ENCODE measurements around the gene SLC12A7.

SLC12A7 gene

DNA sequence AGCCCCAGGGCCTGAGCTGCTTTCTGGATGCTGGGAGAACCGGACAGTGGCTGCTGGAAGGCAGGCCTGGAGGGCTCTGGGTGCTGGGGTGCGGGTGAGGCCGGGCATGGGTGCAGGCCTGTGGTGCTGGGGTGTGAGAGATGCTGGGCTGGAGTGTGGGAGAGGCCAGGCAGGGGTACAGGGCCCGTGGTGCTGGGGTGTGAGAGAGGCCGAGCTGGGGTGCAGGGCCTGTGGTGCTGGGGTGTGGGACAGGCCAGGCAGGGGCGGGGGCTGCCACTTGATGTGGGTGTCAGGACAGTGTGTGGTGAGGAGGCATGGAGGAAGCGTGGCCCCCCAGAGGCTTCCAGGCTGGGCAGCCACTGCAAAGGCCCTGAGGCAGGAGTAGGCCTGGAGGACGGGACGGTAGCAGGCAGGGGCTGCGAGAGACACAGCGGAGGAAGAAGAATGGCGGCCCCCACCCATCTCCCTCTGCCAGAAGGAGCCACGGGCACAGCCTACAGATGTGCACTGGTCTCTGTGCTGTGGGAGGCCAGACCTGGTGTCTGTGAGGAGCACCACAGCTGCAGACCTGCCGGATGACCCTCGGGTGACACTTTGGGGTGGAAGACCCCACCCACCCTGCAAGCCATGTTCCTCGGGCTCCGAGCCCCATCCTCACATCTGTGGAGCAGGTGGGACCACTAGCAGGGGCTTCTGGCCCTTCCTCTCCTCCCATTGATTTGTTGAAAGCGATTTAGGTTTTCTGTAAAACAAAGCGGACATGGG, 94.0 kb downstream of the SLC12A7 start:
- no peaks in the 10 kb centered on the region for H3K9me3 ChIP-seq (ENCODE audit: control insufficient read depth, low read length)
- peaks cover 5% of the 10 kb centered on the region for H3K4me1 ChIP-seq (ENCODE audit: control insufficient read depth, insufficient read depth, low read length)
- no peaks in the 10 kb centered on the region for H3K36me3 ChIP-seq (ENCODE audit: control insufficient read depth, insufficient read depth, low read length)
- no peaks in the 10 kb centered on the region for H3K27me3 ChIP-seq (ENCODE audit: control insufficient read depth, insufficient read depth, low read length, poor library complexity, severe bottlenecking)
- 95% methylated on average over 19 of the region's 19 CpGs for WGBS, 2 experiments
- no peak overlapping the region for H3K4me3 ChIP-seq (ENCODE audit: insufficient read depth, low read depth, low read length)
- no peak overlapping the region for H3K27ac ChIP-seq (ENCODE audit: insufficient read depth, low read depth, low read length, poor library complexity, severe bottlenecking)

DNA sequence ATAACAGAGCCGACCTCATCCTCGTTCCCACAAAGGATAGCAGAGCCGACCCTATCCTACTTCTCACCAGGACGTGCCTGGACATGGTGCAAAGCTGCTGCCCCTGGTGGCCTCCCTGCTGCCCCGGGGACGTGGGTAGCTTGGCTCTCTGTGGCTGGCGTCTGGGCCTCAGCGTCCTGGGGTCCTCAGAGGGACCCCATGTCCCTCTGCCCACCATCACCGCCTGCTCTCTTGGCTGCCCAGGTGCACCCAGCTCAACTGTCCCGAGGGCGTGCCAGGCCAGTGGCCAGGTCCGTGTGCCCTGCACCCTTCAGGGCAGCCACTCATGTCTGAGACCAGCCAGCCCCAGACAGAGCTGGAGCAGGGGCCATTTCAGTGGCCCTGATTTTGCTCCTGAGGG, 94.8 kb downstream of the SLC12A7 start:
- WGBS, 2 experiments = 81% methylated on average over 12 of the region's 12 CpGs
- no peaks in the 10 kb centered on the region for H3K27me3 ChIP-seq (ENCODE audit: control insufficient read depth, insufficient read depth, low read length, poor library complexity, severe bottlenecking)
- H3K4me3 ChIP-seq (ENCODE audit: insufficient read depth, low read depth, low read length) = no peak overlapping the region
- H3K27ac ChIP-seq (ENCODE audit: insufficient read depth, low read depth, low read length, poor library complexity, severe bottlenecking) = no peak overlapping the region
- peaks cover 5% of the 10 kb centered on the region for H3K4me1 ChIP-seq (ENCODE audit: control insufficient read depth, insufficient read depth, low read length)
- no peaks in the 10 kb centered on the region for H3K9me3 ChIP-seq (ENCODE audit: control insufficient read depth, low read length)
- no peaks in the 10 kb centered on the region for H3K36me3 ChIP-seq (ENCODE audit: control insufficient read depth, insufficient read depth, low read length)

- H3K4me1 ChIP-seq (ENCODE audit: control insufficient read depth, insufficient read depth, low read length) = peaks cover 5% of the 10 kb centered on the region
- no peaks in the 10 kb centered on the region for H3K9me3 ChIP-seq (ENCODE audit: control insufficient read depth, low read length)
- H3K27me3 ChIP-seq (ENCODE audit: control insufficient read depth, insufficient read depth, low read length, poor library complexity, severe bottlenecking) = no peaks in the 10 kb centered on the region
- no peak overlapping the region for H3K4me3 ChIP-seq (ENCODE audit: insufficient read depth, low read depth, low read length)
- H3K27ac ChIP-seq (ENCODE audit: insufficient read depth, low read depth, low read length, poor library complexity, severe bottlenecking) = no peak overlapping the region
- WGBS, 2 experiments = 90 to 92% methylated on average over 16 of the region's 16 CpGs
- H3K36me3 ChIP-seq (ENCODE audit: control insufficient read depth, insufficient read depth, low read length) = no peaks in the 10 kb centered on the region
Observed at GRCh38 chr5:1016476-1016875, 95.4 kb downstream of the SLC12A7 start.

- H3K9me3 ChIP-seq (ENCODE audit: control insufficient read depth, low read length) = no peaks in the 10 kb centered on the region
- no peaks in the 10 kb centered on the region for H3K36me3 ChIP-seq (ENCODE audit: control insufficient read depth, insufficient read depth, low read length)
- 94 to 96% methylated on average over 19 of the region's 19 CpGs for WGBS, 2 experiments
- peaks cover 5% of the 10 kb centered on the region for H3K4me1 ChIP-seq (ENCODE audit: control insufficient read depth, insufficient read depth, low read length)
- H3K4me3 ChIP-seq (ENCODE audit: insufficient read depth, low read depth, low read length) = no peak overlapping the region
- H3K27ac ChIP-seq (ENCODE audit: insufficient read depth, low read depth, low read length, poor library complexity, severe bottlenecking) = no peak overlapping the region
- H3K27me3 ChIP-seq (ENCODE audit: control insufficient read depth, insufficient read depth, low read length, poor library complexity, severe bottlenecking) = no peaks in the 10 kb centered on the region
Observed at GRCh38 chr5:1016036-1016435, 95.8 kb downstream of the SLC12A7 start.

DNA sequence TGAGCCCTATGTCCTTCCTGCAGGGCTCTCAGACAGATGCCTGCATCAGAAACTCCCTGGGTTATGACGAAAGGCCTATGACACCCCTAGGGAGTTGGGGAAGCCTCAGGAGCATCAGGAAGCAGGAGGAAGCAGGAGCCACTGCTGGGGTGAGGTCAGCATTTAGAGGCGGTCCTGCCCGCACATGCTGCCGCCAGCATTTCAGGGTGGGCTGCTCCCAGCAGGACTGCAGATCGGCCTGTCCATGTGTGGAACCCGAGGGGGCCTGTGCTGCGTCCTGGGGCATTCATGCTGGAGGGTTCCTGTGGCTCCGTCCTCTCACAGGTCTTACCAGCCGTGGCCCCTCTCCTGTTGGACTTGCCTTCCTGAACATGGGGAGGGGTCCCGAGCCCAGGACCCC, 96.4 kb downstream of the SLC12A7 start:
- no peak overlapping the region for H3K4me3 ChIP-seq (ENCODE audit: insufficient read depth, low read depth, low read length)
- H3K4me1 ChIP-seq (ENCODE audit: control insufficient read depth, insufficient read depth, low read length) = peaks cover 5% of the 10 kb centered on the region
- H3K9me3 ChIP-seq (ENCODE audit: control insufficient read depth, low read length) = no peaks in the 10 kb centered on the region
- no peak overlapping the region for H3K27ac ChIP-seq (ENCODE audit: insufficient read depth, low read depth, low read length, poor library complexity, severe bottlenecking)
- 92% methylated on average over 10 of the region's 10 CpGs for WGBS, 2 experiments
- H3K27me3 ChIP-seq (ENCODE audit: control insufficient read depth, insufficient read depth, low read length, poor library complexity, severe bottlenecking) = peaks cover 5% of the 10 kb centered on the region
- H3K36me3 ChIP-seq (ENCODE audit: control insufficient read depth, insufficient read depth, low read length) = no peaks in the 10 kb centered on the region

DNA sequence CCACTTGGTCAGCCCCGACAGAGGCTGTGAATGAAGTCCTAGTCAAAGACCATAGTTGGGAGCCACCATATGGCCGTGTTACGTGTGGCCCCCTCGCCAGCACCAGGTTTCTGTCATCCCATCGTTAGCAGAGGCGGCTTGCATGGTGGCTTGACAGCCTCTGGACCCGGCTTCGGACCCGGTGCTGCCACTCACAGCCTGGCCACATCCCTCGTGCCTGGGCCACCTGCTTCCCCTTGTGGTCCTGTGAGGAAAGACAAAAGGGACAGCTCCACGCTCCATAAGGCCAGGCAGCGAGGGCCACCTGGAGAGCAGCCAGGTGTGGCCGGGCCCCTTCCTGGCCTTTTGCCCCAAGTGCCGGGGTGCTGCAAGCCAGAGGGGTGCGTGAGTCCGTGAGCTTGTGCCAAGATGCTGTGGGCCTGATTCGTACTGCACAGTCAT, 97.1 kb downstream of the SLC12A7 start:
- no peaks in the 10 kb centered on the region for H3K9me3 ChIP-seq (ENCODE audit: control insufficient read depth, low read length)
- no peaks in the 10 kb centered on the region for H3K36me3 ChIP-seq (ENCODE audit: control insufficient read depth, insufficient read depth, low read length)
- H3K27me3 ChIP-seq (ENCODE audit: control insufficient read depth, insufficient read depth, low read length, poor library complexity, severe bottlenecking) = peaks cover 12% of the 10 kb centered on the region
- peaks cover 5% of the 10 kb centered on the region for H3K4me1 ChIP-seq (ENCODE audit: control insufficient read depth, insufficient read depth, low read length)
- no peak overlapping the region for H3K27ac ChIP-seq (ENCODE audit: insufficient read depth, low read depth, low read length, poor library complexity, severe bottlenecking)
- WGBS, 2 experiments = 92 to 93% methylated on average over 17 of the region's 17 CpGs
- H3K4me3 ChIP-seq (ENCODE audit: insufficient read depth, low read depth, low read length) = no peak overlapping the region

DNA sequence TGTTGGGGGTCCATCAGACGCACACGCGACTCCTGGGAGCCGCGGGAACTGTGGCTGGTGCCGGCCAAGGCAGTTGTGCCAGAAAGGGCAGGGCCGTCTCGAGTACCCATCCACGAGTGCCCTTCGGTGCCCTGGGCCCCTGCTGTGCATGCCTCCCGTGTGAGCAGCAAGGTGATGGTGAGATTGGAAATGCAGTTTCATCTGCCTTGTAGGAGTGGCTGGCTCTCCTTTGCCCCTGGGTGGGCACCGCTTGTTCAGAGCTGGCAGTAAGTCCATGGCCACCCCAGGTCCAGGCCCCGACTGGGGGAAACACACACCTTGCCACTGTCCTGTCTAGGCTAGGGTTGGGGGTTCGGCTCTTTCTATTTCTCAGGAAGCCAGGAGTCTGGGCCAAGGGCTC, 97.5 kb downstream of the SLC12A7 start:
- Histone ChIP-seq H3K4me1 (ENCODE audit: control insufficient read depth, insufficient read depth, low read length) (peaks cover 8% of the 10 kb centered on the region), H3K36me3 (ENCODE audit: control insufficient read depth, insufficient read depth, low read length) (no peaks in the 10 kb centered on the region), H3K27ac (ENCODE audit: insufficient read depth, low read depth, low read length, poor library complexity, severe bottlenecking) (no peak overlapping the region), H3K4me3 (ENCODE audit: insufficient read depth, low read depth, low read length) (no peak overlapping the region), H3K27me3 (ENCODE audit: control insufficient read depth, insufficient read depth, low read length, poor library complexity, severe bottlenecking) (peaks cover 16% of the 10 kb centered on the region), H3K9me3 (ENCODE audit: control insufficient read depth, low read length) (no peaks in the 10 kb centered on the region)
- WGBS, 2 experiments = 94 to 95% methylated on average over 14 of the region's 14 CpGs

GRCh38 chr5:1013948-1014301, 97.9 kb downstream of the SLC12A7 start:
- H3K36me3 ChIP-seq (ENCODE audit: control insufficient read depth, insufficient read depth, low read length) = no peaks in the 10 kb centered on the region
- no peak overlapping the region for H3K4me3 ChIP-seq (ENCODE audit: insufficient read depth, low read depth, low read length)
- H3K27me3 ChIP-seq (ENCODE audit: control insufficient read depth, insufficient read depth, low read length, poor library complexity, severe bottlenecking) = peaks cover 21% of the 10 kb centered on the region
- H3K27ac ChIP-seq (ENCODE audit: insufficient read depth, low read depth, low read length, poor library complexity, severe bottlenecking) = no peak overlapping the region
- H3K4me1 ChIP-seq (ENCODE audit: control insufficient read depth, insufficient read depth, low read length) = peaks cover 8% of the 10 kb centered on the region
- 89 to 91% methylated on average over 3 of the region's 3 CpGs for WGBS, 2 experiments
- no peaks in the 10 kb centered on the region for H3K9me3 ChIP-seq (ENCODE audit: control insufficient read depth, low read length)

GRCh38 chr5:1013238-1013947, 98.5 kb downstream of the SLC12A7 start:
- Histone ChIP-seq H3K36me3 (ENCODE audit: control insufficient read depth, insufficient read depth, low read length) (no peaks in the 10 kb centered on the region), H3K27ac (ENCODE audit: insufficient read depth, low read depth, low read length, poor library complexity, severe bottlenecking) (no peak overlapping the region), H3K4me1 (ENCODE audit: control insufficient read depth, insufficient read depth, low read length) (peaks cover 8% of the 10 kb centered on the region), H3K4me3 (ENCODE audit: insufficient read depth, low read depth, low read length) (no peak overlapping the region), H3K9me3 (ENCODE audit: control insufficient read depth, low read length) (no peaks in the 10 kb centered on the region), H3K27me3 (ENCODE audit: control insufficient read depth, insufficient read depth, low read length, poor library complexity, severe bottlenecking) (peaks cover 26% of the 10 kb centered on the region)
- WGBS, 2 experiments = 94 to 95% methylated on average over 19 of the region's 19 CpGs

DNA sequence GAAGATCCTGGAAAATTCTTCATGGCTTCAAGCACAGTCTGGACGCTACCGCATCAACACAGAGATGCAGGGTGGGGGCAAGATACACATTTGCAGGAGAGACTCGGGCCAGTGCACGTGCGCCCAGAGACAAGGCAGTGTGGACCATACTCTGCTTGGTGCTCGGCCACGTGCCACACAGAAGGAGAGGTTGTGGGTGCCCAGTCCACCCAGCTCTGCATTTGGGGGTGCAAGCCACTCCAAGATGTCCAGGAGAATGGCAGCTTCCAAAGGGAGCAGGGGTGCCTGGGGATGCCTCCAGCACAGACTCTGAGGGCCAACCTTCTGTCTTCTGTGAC, 99.0 kb downstream of the SLC12A7 start:
- Histone ChIP-seq H3K36me3 (ENCODE audit: control insufficient read depth, insufficient read depth, low read length) (no peaks in the 10 kb centered on the region), H3K9me3 (ENCODE audit: control insufficient read depth, low read length) (no peaks in the 10 kb centered on the region)
- WGBS, 2 experiments = 94 to 96% methylated on average over 7 of the region's 7 CpGs

More for the DNA sequence above, 99.0 kb downstream of the SLC12A7 start:
- H3K4me1 ChIP-seq (ENCODE audit: control insufficient read depth, insufficient read depth, low read length) = peaks cover 8% of the 10 kb centered on the region
- H3K4me3 ChIP-seq (ENCODE audit: insufficient read depth, low read depth, low read length) = no peak overlapping the region
- peaks cover 31% of the 10 kb centered on the region for H3K27me3 ChIP-seq (ENCODE audit: control insufficient read depth, insufficient read depth, low read length, poor library complexity, severe bottlenecking)
- no peak overlapping the region for H3K27ac ChIP-seq (ENCODE audit: insufficient read depth, low read depth, low read length, poor library complexity, severe bottlenecking)
